HG03039 (cell line): ENCODE results near the gene FAM222A.

ENCODE experiments used
- ATAC-seq: cut with Tn5 transposase; IDR thresholded peaks from one replicate; pipeline ENCODE4 v1.9.1; 2021; ENCODE audit warnings: mild to moderate bottlenecking, moderate library complexity; ENCODE audit not compliant: unreplicated experiment

FAM222A gene

DNA sequence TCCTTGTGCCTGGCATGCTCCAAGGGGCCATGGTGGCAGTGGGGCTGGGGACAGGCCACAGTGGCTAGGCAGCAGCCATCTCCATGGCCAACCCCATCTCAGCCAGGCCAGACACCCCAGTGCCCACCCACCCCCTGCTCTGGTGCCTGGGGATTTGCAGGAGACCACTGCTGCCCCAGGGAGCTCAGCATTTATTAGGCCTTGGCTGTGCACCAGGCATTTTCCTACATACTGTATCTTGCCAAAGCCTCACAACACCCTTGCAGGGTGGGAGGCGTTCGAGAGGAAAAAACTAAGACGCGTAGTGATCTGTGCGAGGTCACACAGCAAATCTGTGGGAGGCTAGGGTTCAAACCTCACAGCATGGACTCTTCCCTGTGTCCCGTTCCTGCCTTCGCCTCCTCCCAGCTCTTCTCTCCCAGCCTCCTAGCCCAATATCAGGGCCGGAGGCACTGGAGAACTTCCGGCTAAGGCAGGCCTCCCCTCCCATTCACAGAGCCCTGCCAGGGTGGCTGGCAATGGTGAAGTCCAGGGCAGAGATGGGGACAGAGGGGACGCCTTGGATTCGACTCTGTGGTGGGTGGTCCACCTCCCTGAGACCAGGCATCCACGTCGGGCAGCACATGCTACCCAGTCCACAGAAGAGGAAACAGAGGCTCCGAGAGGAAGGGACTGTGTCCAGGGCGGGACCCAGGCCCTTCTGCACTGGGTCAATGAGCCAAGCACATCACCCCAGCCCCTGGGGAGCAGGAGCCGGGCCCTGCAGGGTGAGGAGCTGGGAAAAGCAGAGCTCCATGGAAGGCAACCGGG lies 57.4 kb downstream of the FAM222A start:
- no peak for ATAC-seq

DNA sequence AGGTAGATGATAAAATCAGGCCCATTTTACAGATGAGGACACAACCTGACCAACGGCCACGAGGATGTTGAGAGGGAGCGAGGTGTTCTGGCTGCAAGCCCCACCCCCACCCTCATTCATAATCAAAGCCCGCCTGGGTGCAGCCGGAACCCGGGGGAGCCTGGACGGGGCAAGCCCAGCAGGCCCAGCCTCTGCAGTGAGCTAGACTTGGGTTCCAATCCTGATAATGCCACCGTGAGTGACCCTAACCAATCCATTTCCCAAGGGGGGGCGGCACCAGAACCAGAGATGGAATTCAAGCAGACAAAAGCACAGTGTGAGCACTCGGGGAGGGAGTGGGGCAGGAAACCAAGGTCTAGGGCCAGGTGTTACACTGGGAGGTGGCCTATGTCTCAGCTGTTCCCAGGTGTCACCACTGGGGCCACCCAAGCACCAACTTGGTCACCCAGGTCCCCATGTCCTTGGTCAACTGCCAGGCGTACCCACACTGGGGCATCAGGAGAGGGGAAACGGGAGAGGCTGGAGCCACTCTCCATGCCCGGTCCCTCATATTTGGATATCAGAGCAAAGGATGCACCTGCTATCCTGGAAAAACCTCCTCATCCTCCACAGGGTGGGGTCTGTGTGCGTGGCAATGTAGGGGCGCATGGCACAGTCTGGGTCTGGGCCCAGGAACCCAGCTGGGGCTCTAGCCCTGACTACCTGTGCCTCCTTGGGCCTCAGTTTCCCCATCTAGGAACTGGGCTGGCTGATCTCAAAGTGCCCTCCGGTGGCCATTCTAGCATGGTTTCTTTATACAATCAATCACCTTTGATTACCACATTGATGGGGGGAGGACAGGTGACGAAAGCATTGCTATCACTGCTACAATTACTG lies 58.4 kb downstream of the FAM222A start:
- ATAC-seq: no peak

- ATAC-seq: no peak
Observed at GRCh38 chr12:109772622-109773321, 59.1 kb downstream of the FAM222A start.

DNA sequence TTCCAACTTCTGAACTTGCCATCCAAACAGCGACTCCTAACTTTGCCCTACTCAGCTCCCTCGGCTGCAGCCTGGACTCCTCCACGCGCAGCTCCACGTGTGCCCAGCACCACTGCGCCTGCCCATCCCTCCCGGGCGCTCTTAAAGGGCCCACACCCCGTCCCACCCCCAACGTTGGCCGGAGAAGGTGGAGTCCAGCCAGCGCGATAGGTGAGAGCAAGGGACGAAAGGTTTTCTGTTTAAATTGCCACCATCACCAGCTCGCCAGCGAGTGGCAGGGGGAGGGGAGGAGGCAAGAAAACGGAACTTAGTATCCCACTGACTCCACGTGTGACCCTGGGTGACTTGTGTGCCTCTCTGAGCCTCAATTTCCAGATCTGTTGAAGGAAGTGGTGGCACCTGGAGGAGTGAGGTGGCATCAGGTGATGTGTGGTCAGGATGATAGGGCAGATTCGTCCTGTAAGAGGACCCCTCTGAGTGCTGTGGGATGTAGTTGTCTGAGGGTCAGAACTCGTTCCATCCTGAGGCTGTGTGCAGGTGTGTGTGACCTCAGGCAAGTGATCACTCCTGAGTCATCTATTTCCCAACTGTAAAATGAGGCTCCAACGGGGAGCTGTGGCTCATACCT lies 59.9 kb downstream of the FAM222A start:
- no peak for ATAC-seq

DNA sequence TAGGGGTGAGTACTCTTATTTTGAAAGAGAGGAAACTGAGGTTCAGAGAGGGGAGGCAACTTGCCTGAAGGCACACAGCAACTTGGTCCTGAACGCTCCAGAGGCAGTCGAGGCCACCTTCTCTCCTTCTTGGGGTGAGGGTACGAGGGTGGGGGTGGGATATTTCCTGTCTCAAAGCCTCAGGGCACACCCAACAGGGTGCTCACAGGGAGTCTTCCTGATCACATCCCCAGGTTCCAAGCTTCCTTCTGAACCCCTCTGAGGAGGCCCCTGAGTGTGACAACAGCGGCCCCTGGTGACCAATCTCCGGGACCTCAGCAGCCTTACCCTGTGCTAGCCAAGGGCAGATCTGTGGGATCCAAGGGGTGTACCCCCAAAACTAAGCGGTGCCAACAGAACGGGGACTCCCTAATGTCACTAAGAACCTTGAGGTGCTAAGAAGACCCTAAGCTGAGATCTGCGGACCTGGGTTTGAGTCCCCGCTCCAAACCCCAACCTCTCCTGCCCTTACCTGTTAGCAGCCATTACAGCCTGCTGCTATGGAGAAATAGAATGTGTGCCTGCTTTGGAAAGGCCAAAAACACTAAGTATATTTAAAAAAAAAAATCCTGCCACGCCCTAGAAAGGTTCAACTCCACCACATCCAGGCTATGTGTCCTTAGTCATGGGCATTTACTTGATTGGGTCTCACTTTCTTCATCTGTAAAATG lies 61.7 kb downstream of the FAM222A start:
- ATAC-seq: no peak

DNA sequence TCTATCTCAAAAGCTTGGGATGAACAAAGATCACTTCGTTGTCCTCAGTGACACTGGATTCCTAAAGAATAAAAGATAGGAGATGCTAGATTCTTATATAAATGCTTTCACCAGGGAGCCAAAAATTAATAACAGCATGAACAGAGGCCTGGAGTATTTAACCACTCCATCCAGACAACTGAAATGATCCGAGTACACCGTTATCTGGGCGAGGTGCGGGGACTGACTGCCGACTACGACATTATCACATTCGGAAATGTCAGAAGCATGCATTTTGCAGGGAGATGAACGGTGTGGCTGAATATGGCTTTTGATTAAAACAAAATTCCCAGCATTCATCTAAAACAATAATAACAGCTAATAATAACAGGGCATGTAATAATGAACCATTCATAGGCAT lies 63.0 kb downstream of the FAM222A start:
- ATAC-seq: no peak

DNA sequence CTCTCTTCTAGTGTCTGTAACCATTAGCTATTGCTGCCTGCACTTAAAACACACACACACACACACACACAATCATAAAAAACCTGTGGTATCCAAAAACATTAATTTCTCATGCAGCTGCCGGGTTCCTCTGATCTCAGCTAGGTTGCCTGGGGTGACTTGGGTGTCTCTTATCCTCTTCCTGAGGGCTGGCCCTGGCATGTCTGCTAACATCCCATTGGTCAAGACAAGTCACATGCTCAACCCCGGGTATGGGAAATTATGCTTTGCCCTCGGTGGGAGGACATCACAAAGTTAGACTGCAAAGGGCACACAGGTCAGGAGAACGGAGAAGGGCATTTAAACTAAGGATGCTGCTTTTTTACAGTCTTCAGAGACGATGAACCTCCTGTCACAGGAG lies 63.9 kb downstream of the FAM222A start:
- ATAC-seq: no peak

DNA sequence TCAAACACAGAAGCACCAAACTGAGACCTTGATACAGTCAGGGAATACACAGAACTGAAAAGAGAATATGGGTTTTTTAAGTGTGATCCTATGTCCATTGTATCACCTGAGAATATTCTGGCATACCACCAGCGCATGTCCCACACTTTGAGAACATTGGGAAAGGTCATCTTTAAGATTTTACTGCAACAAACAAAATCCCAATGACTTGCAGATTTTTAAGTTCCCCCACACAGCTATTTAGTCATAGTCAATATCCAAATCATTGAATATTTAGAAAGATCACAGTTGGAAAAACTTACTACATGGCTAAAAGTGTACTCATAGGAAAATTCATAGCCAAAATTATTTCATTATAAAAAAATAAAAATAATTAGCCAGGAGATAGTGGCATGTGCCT lies 65.1 kb downstream of the FAM222A start:
- ATAC-seq: no peak

GRCh38 chr12:109779382-109779781 lies 65.8 kb downstream of the FAM222A start:
- ATAC-seq: no peak

GRCh38 chr12:109781668-109782325 lies 68.2 kb downstream of the FAM222A start:
- ATAC-seq: no peak

DNA sequence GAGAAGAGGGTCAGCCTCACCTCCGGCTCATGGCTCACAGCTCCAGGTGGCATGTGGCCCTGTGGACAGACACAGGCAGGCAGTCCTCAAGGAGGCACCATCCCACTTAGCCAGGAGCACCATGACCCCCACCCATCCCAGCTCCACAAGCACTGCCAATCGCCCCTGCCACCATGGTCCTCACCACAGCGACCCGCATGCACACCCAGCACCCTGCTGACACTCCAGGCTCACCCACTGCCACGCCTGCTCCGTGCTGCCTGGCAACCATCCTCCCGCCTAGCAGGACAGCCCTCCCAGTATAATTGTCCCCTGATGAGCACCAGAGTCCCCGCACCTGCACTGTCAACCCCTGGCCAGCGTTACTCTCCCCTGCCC lies 68.7 kb downstream of the FAM222A start:
- ATAC-seq: no peak

GRCh38 chr12:109783135-109783964 lies 69.7 kb downstream of the FAM222A start:
- ATAC-seq: no peak

- ATAC-seq: no peak
Observed at GRCh38 chr12:109783965-109784244, 70.3 kb downstream of the FAM222A start.

- no peak for ATAC-seq
Observed at GRCh38 chr12:109785854-109786253, 72.2 kb downstream of the FAM222A start.

DNA sequence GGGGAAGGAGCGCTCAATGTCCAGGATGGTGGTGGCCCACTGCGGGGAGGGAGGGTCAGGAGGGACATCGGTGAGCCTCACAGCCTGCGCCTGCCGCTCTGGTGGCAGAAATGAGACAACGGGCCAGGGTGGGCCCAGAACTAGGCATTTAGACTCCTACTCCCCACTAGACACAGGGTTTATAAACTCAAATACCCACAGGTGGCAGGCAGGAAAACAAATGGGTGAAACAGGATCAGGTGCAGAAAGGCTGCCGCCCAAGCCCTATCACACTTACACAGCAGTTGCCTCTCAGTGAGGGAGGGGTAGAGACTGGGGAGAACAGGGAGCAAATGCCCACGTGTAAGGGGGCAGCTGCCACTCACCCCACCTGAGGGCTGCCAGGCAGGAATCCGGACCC lies 73.2 kb downstream of the FAM222A start:
- ATAC-seq: no peak

- ATAC-seq: no peak
Observed at GRCh38 chr12:109789526-109790048, 76.0 kb downstream of the FAM222A start.

- ATAC-seq: no peak
Observed at GRCh38 chr12:109792992-109793391, 79.4 kb downstream of the FAM222A start.

GRCh38 chr12:109793411-109793810 lies 79.8 kb downstream of the FAM222A start:
- ATAC-seq: no peak
